Panc1 (cell line): ENCODE measurements around the gene ATXN10. TPM values are rescaled to one million over a fixed set of nuclear protein-coding genes. Genes with fewer than 3 reads are reported as not detected.

Source experiments
- ATAC-seq: fragments of 200-7000 bp; cut with Tn5 transposase; 2 replicates; pipeline ENCODE4 v1.9.1; 2020; ENCODE audit warnings: mild to moderate bottlenecking, moderate library complexity
- BruUV-seq: library from RNA; stranded (reverse); fragments of 400-500 nt; replicated peaks from 2 replicates; lab custom pipeline; 2021; lab: Mats Ljungman, UMichigan
- CTCF ChIA-PET: fragments of 300-600 bp; sonication (Branson Sonifier 250); formaldehyde crosslinking; loops from one replicate; lab custom pipeline; 2022; ENCODE audit warnings: antibody characterized with exemption; lab: Charles Lee
- POLR2A ChIA-PET: fragments of 300-600 bp; sonication (Branson Sonifier 250); formaldehyde crosslinking; loops from one replicate; lab custom pipeline; 2022; ENCODE audit warnings: antibody characterized with exemption; lab: Charles Lee
- DNase-seq: peaks from one replicate; pipeline ENCODE4 v3.0.0-alpha.2; 2010; ENCODE audit warnings: low read depth, low spot score
- H3K27ac ChIP-seq: 2 replicates; pipeline ENCODE4 v1.5.1; 2011; ENCODE audit warnings: mild to moderate bottlenecking, low read length, inconsistent platforms
- H3K27me3 ChIP-seq: fragments of 200-500 bp; sonication (Bioruptor generic); 2 replicates; pipeline ENCODE4 v1.6.0; 2014; ENCODE audit warnings: low read length, inconsistent platforms; ENCODE audit not compliant: control insufficient read depth, insufficient read depth
- H3K36me3 ChIP-seq: fragments of 200-500 bp; sonication (Bioruptor generic); 2 replicates; pipeline ENCODE4 v1.5.1; 2014; ENCODE audit warnings: inconsistent platforms, mild to moderate bottlenecking, low read length, moderate library complexity; ENCODE audit not compliant: control insufficient read depth, insufficient read depth
- H3K4me1 ChIP-seq: 2 replicates; pipeline ENCODE4 v1.5.1; 2011; ENCODE audit warnings: inconsistent platforms, mild to moderate bottlenecking, low read length, moderate library complexity; ENCODE audit not compliant: control insufficient read depth, insufficient read depth
- H3K4me3 ChIP-seq, 2 experiments: 2 replicates each; pipeline ENCODE4 v1.5.1; 2011 to 2012; ENCODE audit warnings: low read depth in 2 of 2, low read length in 2 of 2, mild to moderate bottlenecking in 2 of 2, inconsistent platforms in 1 of 2, moderate library complexity in 1 of 2
- H3K9me3 ChIP-seq: fragments of 200-500 bp; sonication (Bioruptor generic); 2 replicates; pipeline ENCODE4 v1.5.1; 2014; ENCODE audit warnings: low read depth, mild to moderate bottlenecking, inconsistent platforms, low read length, moderate library complexity; ENCODE audit not compliant: control insufficient read depth, insufficient read depth
- POLR2AphosphoS5 ChIP-seq: IDR thresholded peaks from 2 replicates; pipeline ENCODE4 v1.6.1; 2012; ENCODE audit warnings: mild to moderate bottlenecking, low read depth, low read length, moderate library complexity
- SIN3A ChIP-seq: IDR thresholded peaks from 2 replicates; pipeline ENCODE4 v1.6.1; 2012; ENCODE audit warnings: low read depth, mild to moderate bottlenecking, low read length, moderate library complexity, borderline replicate concordance; ENCODE audit not compliant: insufficient read depth
- TCF7L2 ChIP-seq: IDR thresholded peaks from 2 replicates; pipeline ENCODE4 v1.6.1; 2011; ENCODE audit warnings: mild to moderate bottlenecking, low read depth, low read length, inconsistent platforms
- in situ Hi-C: cut with HindIII; loops from 2 replicates; pipeline ENCODE4 v1.10.0; 2016; ENCODE audit warnings: low sequenced_read_pairs, low pct_unique_long_range_greater_than_20kb
- intact Hi-C: fragments of 100-400 bp; cut with micrococcal nuclease; formaldehyde crosslinking; loops from one replicate; pipeline ENCODE4 v1.10.0; 2022; ENCODE audit not compliant: unreplicated experiment
- total RNA-seq: library from RNA; stranded (reverse); gene quantifications from one replicate; pipeline ENCODE4 v1.2.1, GENCODE V29; 2021; ENCODE audit not compliant: unreplicated experiment
- TF ChIP-seq, protein P1 (sequence below), 2 experiments: IDR thresholded peaks; 2 replicates each; pipeline ENCODE4 v1.6.1; 2011 to 2012; ENCODE audit warnings: low read depth in 2 of 2, control low read depth in 1 of 2, low read length in 1 of 2, mild to moderate bottlenecking in 1 of 2, moderate library complexity in 1 of 2; ENCODE audit not compliant: insufficient read depth in 1 of 2
- TF ChIP-seq, protein P2 (sequence below): fragments of 450-650 bp; IDR thresholded peaks from 2 replicates; pipeline ENCODE4 v1.5.1; 2017; ENCODE audit warnings: mild to moderate bottlenecking

Gene ATXN10
- total RNA-seq, 1 experiment from 2014 or later, result 184 TPM

DNA sequence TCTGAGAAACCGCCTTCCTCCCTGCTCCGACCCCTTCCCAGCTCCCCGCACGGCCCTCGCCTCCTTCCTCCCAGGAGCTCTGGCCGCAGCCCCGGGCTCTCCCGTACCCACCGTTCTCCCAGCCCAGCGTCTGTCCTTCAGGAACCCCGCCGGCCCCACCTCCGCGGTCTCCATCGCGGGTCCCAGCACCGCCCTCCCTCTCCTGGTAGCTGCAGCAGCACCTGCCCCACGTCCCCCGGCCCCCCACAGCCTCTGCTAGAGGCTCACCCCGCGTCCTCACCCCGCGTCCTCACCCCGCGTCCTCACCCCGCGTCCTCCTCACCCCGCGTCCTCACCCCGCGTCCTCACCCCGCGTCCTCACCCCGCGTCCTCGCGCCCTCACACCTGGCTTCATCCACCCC lies 219.4 kb downstream of the ATXN10 start:
- no peak for DNase-seq
- intact Hi-C loops (no loop called here), in situ Hi-C loops (no loop called here)
- TF ChIP-seq, protein P1, sequence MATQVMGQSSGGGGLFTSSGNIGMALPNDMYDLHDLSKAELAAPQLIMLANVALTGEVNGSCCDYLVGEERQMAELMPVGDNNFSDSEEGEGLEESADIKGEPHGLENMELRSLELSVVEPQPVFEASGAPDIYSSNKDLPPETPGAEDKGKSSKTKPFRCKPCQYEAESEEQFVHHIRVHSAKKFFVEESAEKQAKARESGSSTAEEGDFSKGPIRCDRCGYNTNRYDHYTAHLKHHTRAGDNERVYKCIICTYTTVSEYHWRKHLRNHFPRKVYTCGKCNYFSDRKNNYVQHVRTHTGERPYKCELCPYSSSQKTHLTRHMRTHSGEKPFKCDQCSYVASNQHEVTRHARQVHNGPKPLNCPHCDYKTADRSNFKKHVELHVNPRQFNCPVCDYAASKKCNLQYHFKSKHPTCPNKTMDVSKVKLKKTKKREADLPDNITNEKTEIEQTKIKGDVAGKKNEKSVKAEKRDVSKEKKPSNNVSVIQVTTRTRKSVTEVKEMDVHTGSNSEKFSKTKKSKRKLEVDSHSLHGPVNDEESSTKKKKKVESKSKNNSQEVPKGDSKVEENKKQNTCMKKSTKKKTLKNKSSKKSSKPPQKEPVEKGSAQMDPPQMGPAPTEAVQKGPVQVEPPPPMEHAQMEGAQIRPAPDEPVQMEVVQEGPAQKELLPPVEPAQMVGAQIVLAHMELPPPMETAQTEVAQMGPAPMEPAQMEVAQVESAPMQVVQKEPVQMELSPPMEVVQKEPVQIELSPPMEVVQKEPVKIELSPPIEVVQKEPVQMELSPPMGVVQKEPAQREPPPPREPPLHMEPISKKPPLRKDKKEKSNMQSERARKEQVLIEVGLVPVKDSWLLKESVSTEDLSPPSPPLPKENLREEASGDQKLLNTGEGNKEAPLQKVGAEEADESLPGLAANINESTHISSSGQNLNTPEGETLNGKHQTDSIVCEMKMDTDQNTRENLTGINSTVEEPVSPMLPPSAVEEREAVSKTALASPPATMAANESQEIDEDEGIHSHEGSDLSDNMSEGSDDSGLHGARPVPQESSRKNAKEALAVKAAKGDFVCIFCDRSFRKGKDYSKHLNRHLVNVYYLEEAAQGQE (IDR thresholded peaks at IDR 0.05; ENCODE audit: insufficient read depth in 1 of 2, low read depth in 2 of 2, low read length in 1 of 2), result no peak
- TF ChIP-seq POLR2AphosphoS5 (no peak), TCF7L2 (no peak), SIN3A (no peak)
- TF ChIP-seq, protein P2, sequence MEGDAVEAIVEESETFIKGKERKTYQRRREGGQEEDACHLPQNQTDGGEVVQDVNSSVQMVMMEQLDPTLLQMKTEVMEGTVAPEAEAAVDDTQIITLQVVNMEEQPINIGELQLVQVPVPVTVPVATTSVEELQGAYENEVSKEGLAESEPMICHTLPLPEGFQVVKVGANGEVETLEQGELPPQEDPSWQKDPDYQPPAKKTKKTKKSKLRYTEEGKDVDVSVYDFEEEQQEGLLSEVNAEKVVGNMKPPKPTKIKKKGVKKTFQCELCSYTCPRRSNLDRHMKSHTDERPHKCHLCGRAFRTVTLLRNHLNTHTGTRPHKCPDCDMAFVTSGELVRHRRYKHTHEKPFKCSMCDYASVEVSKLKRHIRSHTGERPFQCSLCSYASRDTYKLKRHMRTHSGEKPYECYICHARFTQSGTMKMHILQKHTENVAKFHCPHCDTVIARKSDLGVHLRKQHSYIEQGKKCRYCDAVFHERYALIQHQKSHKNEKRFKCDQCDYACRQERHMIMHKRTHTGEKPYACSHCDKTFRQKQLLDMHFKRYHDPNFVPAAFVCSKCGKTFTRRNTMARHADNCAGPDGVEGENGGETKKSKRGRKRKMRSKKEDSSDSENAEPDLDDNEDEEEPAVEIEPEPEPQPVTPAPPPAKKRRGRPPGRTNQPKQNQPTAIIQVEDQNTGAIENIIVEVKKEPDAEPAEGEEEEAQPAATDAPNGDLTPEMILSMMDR, result no peak
- POLR2A ChIA-PET, result no interaction called here
- Histone ChIP-seq H3K4me3 (no peak overlapping the region), H3K9me3 (no peaks in the 10 kb centered on the region), H3K36me3 (no peaks in the 10 kb centered on the region), H3K4me1 (no peaks in the 10 kb centered on the region), H3K27ac (no peak overlapping the region), H3K27me3 (no peaks in the 10 kb centered on the region)
- ATAC-seq, result peak; percentile 44; the same call in 1 of the 2 replicates
- no TSS peak for BruUV-seq
- CTCF ChIA-PET, result no interaction called here

DNA sequence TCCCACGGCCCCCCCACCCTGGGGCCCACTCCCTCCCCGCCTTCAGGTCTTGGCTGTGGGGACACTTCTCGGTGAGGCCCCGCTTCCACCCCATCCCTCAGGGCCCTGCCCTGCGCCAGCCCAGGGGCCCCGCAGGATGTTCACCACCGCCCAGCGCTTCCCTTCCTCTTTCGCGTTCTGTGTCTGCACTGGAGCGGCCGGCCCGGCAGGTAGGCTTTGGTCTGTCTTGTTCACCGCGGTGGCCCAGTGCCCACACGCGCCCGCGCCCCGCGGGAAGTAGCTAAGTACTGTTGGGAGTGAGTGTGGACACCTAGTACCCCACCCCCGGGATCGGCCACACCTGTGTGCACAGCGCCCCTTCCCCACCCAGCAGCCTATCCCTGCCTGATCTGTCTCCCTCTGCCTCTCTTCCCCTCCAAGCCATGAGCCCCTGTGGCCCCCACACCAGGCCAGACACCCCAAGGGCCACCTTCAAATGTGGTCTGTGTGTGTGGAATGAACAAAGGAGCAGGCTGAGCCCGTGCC lies 219.9 kb downstream of the ATXN10 start:
- in situ Hi-C loops, result no loop called here
- H3K9me3 ChIP-seq, result no peaks in the 10 kb centered on the region
- no peaks in the 10 kb centered on the region for H3K4me1 ChIP-seq
- ATAC-seq (no peak), DNase-seq (no peak)
- H3K27me3 ChIP-seq, result no peaks in the 10 kb centered on the region
- no peak overlapping the region for H3K4me3 ChIP-seq
- POLR2A ChIA-PET, result no interaction called here
- intact Hi-C loops, result no loop called here
- BruUV-seq, result no TSS peak
- no peaks in the 10 kb centered on the region for H3K36me3 ChIP-seq
- TF ChIP-seq, protein P1 (IDR thresholded peaks at IDR 0.05; ENCODE audit: insufficient read depth in 1 of 2, low read depth in 2 of 2, low read length in 1 of 2), result no peak
- TF ChIP-seq TCF7L2, result no peak
- TF ChIP-seq POLR2AphosphoS5, result no peak
- TF ChIP-seq, protein P2, result no peak
- TF ChIP-seq SIN3A, result no peak
- CTCF ChIA-PET, result no interaction called here
- H3K27ac ChIP-seq, result no peak overlapping the region
